Right hindlimb (tissue), 1 donor: ENCODE measurements around the gene ZNF100.
"Not testable (repeated sequence)": the region's sequence is repeated elsewhere in the genome, so short reads cannot be mapped to it uniquely, and the experiment has no call there.

Experiments
- DNase-seq: peaks from one replicate; pipeline ENCODE4 v3.0.0-alpha.2; 2018

The ZNF100 gene

GRCh38 chr19:21767065-21767800 is at the start of gene ZNF100:
Gene ZNF100 (minus strand): TSS chr19:21767579. CDS start chr19:21767429, 150 bp downstream.
- peak; percentile 95 for DNase-seq

DNA sequence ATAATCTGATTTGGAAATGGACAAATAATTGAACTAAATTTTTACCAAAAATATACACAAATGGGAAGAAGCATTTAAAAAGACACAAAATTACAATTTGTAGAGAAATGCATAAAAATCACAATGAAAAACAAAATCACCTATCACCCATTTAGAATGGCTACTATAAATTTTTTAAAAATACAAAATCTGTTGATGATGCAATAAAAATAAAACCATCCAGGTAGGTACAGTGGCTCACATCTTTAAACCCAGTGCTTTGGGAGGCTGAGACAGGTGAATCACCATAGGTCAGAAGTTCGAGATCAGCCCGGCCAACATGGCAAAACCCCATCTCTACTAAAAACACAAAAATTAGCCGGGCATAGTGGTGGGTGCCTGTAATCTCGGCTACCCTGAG is 45.1 kb upstream of the ZNF100 start:
- no peak for DNase-seq

- DNase-seq, result not testable (repeated sequence)
Measured at GRCh38 chr19:21808400-21809000, 41.1 kb upstream of the ZNF100 start.

GRCh38 chr19:21789466-21790085 is 22.2 kb upstream of the ZNF100 start:
- no peak for DNase-seq

DNA sequence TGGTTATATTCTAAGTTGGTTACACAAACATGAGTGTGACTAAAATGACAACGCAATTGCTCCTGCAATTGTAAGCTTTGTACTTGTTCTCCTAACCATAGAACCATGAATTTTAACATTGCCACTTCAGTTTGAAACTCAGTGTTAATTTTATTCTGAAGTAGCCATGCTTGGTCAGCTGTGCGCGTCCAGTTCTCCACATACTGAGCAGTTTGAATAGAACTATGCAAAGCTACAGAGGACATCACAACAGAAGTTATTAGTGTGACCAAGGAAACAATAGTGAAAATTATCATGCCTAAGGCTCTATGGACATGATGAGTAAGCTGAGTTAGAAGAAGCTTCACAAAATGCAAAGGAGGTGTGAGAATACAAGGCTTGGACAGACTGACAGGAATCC is 19.6 kb upstream of the ZNF100 start:
- DNase-seq, result no peak

- not testable (repeated sequence) for DNase-seq
Measured at GRCh38 chr19:21775792-21776191, 8.4 kb upstream of the ZNF100 start.

DNA sequence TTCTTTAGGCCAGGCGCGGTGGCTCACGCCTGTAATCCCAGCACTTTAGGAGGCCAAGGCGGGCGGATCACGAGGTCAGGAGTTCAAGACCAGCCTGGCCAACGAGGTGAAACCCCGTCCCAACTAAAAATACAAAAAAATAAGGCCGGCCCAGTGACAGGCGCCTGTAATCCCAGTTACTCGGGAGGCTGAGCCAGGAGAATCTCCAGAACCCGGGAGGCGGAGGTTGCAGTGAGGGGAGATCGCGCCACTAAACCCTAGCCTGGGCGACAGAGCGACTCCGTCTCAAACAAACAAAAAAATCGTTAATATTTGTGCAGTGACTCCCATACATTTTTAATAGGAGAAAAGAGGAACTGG is 694 bp downstream of the ZNF100 start:
- not testable (repeated sequence) for DNase-seq

- no peak for DNase-seq
Measured at GRCh38 chr19:21765151-21765550, 2.2 kb downstream of the ZNF100 start.

DNA sequence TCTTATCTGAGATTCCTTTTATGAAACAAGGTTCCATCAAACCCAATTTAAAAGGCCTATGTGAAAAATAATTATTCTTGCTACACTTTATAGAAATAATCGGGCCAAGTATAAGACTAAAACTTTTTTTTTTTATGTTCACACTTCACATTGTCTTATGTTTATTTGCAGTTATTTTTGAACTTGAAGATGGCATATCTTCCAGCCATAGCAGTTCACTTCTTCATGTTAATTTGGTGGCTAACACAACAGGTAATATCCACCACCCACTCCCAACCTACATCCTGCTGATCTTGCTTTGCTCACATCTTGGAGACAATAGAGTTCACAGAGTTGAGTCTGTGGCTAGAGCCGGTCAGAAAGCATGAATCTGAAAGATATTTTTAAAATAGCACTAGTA is 5.8 kb downstream of the ZNF100 start:
- not testable (repeated sequence) for DNase-seq

- DNase-seq, result no peak
Measured at GRCh38 chr19:21758296-21758695, 9.1 kb downstream of the ZNF100 start.

DNA sequence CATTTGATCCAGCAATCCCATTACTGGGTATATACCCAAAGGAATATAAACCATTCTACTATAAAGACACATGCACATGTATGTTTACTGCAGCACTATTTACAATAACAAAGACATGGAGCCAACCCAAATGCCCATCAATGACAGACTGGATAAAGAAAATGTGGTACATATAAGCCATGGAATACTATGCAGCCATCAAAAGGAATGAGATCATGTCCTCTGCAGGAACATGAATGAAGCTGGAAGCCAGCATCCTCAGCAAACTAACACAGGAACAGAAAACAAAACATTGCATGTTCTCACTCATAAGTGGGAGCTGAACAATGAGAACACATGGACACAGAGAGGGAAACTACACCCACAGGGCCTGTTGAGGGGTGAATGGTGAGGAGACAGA is 11.8 kb downstream of the ZNF100 start:
- not testable (repeated sequence) for DNase-seq

DNA sequence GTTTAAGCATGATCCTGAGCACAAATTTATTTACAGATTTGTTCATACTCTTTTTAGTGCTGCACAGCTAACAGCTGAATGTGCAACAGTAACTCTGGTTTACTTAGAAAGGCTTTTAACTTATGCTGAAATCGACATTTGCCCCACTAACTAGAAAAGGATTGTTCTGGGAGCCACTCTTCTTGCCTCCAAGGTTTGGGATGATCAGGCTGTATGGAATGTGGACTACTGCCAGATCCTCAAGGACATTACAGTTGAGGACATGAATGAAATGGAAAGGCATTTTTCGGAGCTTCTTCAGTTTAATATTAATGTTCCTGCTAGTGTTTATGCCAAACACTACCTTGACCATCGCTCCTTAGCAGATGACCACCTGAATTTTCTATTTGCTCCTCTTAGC is 16.0 kb downstream of the ZNF100 start:
- no peak for DNase-seq

DNA sequence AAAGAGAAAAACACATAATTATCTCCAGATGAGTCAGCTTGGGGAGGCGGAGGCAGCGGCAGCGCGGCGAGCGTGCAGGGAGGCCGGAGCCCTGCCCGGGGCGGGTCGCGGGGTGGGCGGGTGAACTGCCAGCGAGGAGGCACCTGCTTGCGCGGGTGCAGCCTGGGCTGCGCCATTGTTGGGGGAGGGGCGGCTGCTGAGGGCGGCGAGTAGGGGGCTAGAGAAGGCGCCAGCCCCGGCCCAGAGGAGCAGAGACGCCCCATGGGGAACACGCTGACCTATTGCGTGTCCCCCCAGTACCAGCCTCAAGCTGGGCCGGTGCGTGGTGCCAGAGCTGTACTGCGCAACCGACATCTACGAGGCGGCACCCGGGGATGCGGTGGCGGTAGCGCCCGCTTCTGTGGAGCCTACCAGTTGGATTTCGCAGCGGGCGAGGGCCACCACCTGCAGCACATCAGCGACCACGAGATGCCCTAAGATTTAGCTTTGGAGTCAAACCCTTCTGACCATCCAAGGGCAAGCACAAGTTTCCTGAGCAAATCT is 16.7 kb downstream of the ZNF100 start:
- no peak for DNase-seq

- no peak for DNase-seq
Measured at GRCh38 chr19:21749090-21749489, 18.3 kb downstream of the ZNF100 start.

DNA sequence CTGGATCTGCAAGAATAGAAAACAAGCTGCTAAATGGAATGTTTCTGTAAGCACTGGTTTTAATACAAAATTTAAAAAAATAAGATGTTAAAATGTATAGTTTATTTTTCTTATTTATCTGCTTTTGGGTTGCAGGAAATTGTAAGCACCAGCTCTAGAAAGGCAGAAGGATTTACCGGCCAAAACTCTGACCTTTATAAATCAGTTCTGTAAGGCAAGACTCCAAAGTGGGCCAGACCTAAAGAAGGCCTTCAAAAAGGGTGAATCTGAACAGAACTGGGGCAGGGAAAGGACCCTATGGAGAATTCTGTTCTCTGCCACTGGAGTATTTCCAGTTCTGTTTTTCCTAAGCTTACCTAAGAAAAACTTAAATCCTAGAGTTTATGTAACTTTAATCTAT is 19.3 kb downstream of the ZNF100 start:
- no peak for DNase-seq

DNA sequence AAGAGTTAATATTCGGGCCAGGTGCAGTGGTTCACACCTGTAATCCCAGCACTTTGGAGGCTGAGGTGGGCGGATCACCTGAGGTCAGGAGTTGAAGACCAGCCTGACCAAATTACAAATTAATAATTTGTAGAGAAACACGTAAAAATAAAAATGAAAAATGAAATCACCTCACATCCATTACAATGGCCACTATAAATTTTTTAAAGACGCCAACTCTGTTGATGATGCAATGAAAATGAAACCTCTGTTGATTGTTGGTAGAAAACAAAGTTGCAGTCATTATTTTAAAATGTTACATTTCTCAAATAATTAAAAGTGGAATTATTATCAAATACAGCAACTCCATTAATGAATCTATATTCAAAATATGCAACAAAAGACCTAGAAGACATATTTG is 26.8 kb downstream of the ZNF100 start:
- DNase-seq, result no peak

- DNase-seq, result not testable (repeated sequence)
Measured at GRCh38 chr19:21726942-21727747, 40.2 kb downstream of the ZNF100 start.

GRCh38 chr19:21713761-21714160 is 53.6 kb downstream of the ZNF100 start:
- no peak for DNase-seq

DNA sequence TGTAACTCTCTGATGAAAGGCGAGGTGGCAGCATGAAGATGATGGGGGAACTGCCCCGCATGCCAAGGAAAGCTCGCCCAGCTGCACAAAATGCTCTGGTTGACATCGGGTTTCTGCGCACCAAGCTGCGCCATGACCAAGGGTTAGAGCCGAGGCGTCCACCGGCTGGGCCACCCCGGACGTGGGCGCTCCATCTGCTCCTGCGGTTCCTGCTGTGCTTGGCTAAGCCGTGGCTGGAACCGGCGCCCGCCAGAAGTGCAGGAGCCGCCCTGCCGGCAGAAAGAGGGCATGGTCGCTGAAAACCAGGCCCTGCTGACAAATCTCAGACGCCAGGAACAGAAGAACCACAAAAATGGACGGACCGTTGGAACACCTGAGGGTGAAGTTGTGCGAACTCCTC is 57.9 kb downstream of the ZNF100 start:
- no peak for DNase-seq

GRCh38 chr19:21707878-21708277 is 59.5 kb downstream of the ZNF100 start:
- not testable (repeated sequence) for DNase-seq

DNA sequence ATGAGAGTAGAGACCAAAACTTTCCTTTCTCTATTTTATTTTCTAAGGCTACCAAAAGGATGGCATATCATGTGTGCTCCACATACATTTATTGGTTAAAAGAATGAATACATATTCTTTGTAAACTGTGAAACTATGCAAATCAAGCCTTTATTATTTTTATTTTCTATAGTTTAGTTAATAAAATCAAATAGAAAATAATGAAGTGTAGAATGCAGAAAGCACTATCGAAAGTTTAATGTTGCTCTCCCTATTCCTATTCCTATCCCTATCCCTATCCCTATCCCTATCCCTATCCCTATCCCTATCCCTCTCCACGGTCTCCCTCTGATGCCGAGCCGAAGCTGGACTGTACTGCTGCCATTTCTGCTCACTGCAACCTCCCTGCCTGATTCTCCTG is 60.3 kb downstream of the ZNF100 start:
- DNase-seq, result no peak

- no peak for DNase-seq
Measured at GRCh38 chr19:21705393-21705792, 62.0 kb downstream of the ZNF100 start.

GRCh38 chr19:21704320-21704719 is 63.1 kb downstream of the ZNF100 start:
- no peak for DNase-seq
